GM21528 (cell line): ENCODE measurements around the gene MLLT3.
"Not testable (repeated sequence)": the region's sequence is repeated elsewhere in the genome, so short reads cannot be mapped to it uniquely, and the experiment has no call there.

Experiments
- ATAC-seq: cut with Tn5 transposase; IDR thresholded peaks from one replicate; pipeline ENCODE4 v1.9.1; 2021; ENCODE audit warnings: mild to moderate bottlenecking, moderate library complexity; ENCODE audit not compliant: unreplicated experiment, low FRiP score

MLLT3 gene

DNA sequence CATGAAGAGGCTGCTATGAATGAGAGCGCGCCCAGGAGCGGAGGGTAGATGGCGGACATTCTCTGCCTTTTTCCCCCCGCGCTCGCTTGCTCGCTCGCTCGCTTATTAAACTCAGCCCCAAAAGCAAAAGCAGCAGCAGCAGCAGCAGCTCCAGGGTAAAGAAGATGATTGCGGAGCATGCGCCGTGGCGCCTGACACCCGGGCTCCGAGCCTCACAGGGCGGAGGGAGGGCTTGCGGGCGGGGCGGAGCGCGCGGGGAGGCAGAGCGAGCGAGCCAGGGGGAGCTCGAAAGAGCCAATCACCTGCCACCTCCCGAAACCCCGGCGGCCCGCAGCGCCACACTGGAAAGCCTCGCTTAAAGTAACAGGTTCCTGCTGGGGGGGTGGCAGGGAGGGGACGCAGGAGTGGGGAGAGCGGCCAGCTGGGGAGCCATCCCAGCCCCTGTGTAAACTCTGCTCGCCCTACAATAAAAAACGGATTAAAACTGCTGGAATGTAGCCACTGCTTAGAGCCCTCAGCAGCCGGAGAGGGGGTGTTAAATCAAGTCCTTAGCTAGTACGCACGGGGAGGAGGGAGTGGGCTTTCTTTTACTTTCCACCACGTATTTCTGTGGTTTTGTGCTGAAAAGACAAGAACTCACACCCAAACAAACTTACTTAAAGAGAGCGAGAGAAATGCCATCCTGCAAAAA, at the start of gene MLLT3:
Gene MLLT3, minus strand, starts transcription at position 170 of the 691 bp plus-strand sequence.
- peak; percentile 75 for ATAC-seq

GRCh38 chr9:20671635-20672034, 49.3 kb upstream of the MLLT3 start:
- no peak for ATAC-seq

DNA sequence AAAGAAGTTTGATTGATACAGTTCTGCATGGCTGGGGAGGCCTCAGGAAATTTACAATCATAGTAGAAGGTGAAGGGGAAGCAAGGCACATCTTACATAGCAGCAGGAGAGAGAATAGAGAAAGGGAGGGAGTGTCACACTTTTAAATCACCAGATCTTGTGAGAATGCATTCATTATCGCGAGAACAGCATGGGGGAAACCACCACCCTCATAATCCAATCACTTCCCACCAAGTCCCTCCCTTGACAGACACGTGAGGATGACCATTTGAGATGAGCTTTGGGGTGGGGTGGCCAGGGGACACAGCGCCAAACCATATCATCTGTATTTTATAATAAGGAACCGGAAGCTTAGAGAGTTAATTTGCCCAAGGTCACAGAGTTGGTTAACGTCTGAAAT, 48.1 kb upstream of the MLLT3 start:
- ATAC-seq: no peak

DNA sequence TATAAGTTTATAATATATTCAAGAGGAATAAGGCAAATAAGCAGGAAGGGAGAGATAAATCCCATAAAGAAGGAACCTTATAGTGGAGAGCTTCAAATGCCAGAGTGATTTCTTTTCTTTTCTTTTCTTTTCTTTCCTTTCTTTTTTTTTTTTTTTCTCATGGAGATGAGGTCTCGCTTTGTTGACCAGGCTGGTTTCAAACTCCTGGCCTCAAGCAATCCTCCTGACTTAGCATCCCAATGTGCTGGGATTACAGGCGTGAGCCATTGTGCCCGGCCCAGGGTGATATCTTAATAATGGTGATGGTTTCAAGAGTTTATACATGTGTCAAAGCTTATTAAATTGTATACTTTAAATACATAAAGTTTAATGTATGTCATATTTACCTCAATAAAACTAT, 42.2 kb upstream of the MLLT3 start:
- ATAC-seq: no peak

DNA sequence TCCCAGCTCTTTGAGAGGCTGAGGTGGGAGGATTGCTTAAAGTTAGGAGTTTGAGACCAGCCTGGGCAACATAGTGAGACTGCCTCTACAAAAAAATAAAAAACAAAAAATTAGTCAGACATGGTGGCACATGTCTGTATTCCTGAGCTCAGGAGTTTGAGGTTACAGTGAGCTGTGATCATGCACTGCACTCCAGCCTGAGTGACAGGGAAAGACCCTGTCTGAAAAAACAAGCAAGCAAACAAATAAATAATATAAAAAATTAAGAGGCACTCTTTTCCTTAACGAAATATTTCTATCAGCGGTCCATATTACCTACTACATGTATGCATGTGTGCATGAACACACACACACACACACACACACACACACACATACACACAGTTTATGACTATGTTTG, 40.8 kb upstream of the MLLT3 start:
- no peak for ATAC-seq

- ATAC-seq: no peak
Measured at GRCh38 chr9:20662156-20662555, 39.9 kb upstream of the MLLT3 start.

- ATAC-seq: no peak
Measured at GRCh38 chr9:20659474-20659967, 37.2 kb upstream of the MLLT3 start.

GRCh38 chr9:20658677-20659473, 36.6 kb upstream of the MLLT3 start:
- no peak for ATAC-seq

- not testable (repeated sequence) for ATAC-seq
Measured at GRCh38 chr9:20658246-20658667, 36.0 kb upstream of the MLLT3 start.

DNA sequence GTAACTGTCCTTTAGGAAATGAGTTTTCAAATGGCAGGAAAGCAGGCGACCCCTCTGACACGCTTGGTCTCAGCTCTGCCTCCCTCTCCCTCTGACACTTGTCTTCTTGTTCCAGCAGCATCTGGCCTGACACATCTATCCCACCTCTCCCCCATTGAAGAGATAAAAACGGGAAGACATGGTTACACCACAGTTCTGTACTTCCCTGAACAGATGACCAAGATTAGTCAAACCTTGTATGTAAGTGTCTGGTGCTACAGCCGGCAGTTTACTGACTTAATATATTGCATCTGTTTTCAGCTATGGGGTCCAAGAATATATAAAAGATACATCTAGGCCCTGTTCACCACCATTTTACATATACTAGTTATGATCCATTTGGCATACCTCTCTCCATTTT, 29.6 kb upstream of the MLLT3 start:
- ATAC-seq: no peak

- ATAC-seq: no peak
Measured at GRCh38 chr9:20650750-20651299, 28.5 kb upstream of the MLLT3 start.

- no peak for ATAC-seq
Measured at GRCh38 chr9:20650313-20650712, 28.0 kb upstream of the MLLT3 start.

DNA sequence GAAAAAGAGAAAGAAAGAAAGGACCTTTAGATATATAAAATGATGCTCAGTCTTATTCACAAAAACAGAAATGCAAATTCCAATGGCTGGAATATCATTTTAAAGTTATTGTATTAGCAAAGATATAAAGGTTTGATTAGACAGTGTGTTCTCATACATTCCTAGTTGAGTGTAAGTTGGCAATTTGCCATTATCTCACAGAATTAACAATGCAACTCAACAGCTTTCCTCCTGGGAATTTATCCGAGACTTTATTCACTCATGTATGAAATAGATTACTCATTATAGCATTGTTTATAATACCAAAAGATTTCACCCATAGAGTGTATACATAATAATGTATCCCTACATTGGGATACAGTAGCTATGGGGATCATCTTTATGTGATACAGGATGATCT, 27.1 kb upstream of the MLLT3 start:
- no peak for ATAC-seq

DNA sequence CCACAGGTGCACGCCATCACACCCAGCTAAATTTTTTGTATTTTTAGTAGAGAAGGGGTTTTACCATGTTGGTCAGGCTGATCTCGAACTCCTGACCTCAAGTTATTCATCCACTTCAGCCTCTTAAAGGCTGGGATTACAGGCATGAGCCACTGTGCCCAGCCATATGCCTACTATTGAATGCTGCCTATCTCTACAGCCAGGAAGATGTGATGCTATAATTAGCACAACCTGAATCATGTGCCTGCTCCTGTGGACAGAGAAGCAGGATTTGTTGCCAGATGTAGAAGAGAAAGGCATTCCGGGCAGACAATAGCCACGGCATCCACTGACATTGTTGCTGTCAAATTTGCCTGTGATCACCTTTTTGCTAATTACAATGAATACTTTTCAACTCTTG, 24.4 kb upstream of the MLLT3 start:
- no peak for ATAC-seq

DNA sequence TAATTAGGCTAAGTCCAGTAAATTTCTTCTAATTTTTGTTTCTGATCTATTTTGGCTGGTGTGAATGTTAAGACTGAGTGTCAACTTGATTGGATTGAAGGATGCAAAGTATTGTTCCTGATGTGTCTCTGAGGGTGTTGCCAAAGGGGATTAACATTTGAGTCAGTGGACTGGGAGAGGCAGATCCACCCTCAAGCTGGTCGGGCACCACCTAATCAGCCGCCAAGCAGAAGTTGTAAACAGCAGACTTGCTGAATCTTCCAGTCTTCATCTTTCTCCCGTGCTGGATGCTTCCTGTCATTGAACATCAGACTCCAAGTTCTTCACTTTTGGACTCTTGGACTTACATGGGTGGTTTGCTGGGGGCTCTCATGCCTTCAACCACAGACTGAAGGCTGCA, 21.4 kb upstream of the MLLT3 start:
- ATAC-seq: no peak

DNA sequence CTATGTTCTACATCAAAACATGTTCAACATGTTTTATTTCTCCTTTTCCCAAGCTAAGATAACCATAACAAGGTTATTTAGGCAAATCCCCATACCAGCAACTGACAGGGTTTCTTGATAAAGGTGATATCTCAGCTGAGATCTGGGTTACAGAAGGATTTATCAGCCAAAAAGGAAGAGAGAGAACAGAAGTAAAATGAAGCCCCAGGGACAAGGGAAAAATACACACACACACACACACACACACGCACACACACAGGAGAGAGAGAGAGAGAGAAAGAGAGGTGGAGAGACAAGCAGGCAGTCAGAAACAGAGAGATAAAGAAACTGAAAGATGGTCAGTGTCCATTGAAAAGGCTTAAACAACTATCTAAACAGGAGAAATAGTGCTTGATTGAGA, 19.7 kb upstream of the MLLT3 start:
- no peak for ATAC-seq

- peak; percentile 80 for ATAC-seq
Measured at GRCh38 chr9:20640331-20641187, 18.3 kb upstream of the MLLT3 start.

DNA sequence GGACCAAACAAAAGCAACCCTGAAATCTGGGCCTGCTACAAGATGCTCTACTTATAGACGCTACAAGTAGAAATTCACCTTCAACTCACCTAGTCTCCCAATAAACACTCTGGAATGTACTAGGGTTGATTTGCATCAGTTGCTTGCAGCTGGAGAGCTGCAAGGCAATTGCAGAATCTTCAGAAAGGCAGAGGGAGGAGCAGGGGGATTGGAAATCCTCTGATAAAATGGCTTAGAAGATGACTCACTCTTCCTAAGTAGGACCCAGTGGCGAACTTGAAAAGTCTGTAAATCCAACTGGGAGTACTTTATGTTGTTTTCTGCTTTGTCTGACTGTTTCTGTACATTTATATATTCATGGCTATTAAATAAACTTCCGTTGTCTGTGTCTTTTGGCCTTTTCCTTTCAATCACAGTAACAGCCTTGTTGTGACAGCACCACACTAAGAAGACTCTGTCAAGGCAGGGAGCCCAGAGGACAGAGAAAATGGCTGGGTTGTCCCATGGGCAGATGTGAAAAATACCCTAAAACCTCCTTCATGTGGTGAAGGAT, 14.7 kb upstream of the MLLT3 start:
- no peak for ATAC-seq

GRCh38 chr9:20634895-20635294, 12.6 kb upstream of the MLLT3 start:
- ATAC-seq: no peak

- no peak for ATAC-seq
Measured at GRCh38 chr9:20632705-20633104, 10.4 kb upstream of the MLLT3 start.
